ENCODE measurements around the gene PRKAB2.

Gene PRKAB2

DNA sequence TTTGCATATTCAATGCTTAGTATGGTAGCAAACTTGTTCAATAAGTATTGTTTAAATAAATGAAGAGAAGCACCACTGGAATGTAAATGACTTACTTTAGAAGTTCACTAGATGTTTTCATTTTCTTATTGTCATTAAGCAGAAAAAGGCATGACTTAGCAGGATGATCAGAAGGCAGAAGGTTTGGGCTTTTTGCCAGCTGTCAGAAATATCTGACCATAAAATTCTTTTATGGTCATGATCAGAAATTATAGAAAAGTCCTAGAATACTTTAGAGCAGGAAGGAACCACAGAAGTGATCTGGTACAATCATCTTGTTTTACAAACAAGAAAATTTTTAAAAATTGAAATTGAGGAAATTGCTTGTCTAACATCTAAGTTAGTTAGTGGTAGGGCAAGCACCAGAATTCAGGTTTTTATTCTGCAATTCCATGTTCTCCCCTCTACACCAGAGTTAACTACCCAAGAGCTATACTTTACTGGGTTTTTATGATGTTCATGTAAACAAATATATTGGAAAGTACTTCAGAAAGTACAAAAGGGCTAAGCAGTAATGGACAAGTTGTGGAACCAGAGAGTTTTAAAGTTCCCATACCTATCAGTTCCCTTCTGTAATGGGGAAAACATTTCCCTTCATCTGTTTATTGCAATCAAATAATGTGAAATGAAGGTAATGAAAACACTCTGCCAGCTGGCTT lies 42.7 kb upstream of the PRKAB2 start:
- no peak overlapping the region for H3K27ac ChIP-seq (ENCODE audit: poor library complexity, severe bottlenecking)
- H3K4me3 ChIP-seq (ENCODE audit: severe bottlenecking) = no peak overlapping the region
- no peak for ATAC-seq (ENCODE audit: low read depth)
- no peaks in the 10 kb centered on the region for H3K9me3 ChIP-seq (ENCODE audit: severe bottlenecking)
- TF ChIP-seq, protein P1, sequence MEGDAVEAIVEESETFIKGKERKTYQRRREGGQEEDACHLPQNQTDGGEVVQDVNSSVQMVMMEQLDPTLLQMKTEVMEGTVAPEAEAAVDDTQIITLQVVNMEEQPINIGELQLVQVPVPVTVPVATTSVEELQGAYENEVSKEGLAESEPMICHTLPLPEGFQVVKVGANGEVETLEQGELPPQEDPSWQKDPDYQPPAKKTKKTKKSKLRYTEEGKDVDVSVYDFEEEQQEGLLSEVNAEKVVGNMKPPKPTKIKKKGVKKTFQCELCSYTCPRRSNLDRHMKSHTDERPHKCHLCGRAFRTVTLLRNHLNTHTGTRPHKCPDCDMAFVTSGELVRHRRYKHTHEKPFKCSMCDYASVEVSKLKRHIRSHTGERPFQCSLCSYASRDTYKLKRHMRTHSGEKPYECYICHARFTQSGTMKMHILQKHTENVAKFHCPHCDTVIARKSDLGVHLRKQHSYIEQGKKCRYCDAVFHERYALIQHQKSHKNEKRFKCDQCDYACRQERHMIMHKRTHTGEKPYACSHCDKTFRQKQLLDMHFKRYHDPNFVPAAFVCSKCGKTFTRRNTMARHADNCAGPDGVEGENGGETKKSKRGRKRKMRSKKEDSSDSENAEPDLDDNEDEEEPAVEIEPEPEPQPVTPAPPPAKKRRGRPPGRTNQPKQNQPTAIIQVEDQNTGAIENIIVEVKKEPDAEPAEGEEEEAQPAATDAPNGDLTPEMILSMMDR (IDR thresholded peaks at IDR 0.05; ENCODE audit: poor library complexity, severe bottlenecking) = no peak
- no peak for DNase-seq (ENCODE audit: low spot score)
- H3K27me3 ChIP-seq (ENCODE audit: insufficient read depth, poor library complexity, severe bottlenecking) = no peaks in the 10 kb centered on the region
- H3K4me1 ChIP-seq (ENCODE audit: insufficient read depth, poor library complexity, severe bottlenecking) = no peaks in the 10 kb centered on the region
- H3K36me3 ChIP-seq (ENCODE audit: low read depth) = no peaks in the 10 kb centered on the region

- Histone ChIP-seq H3K27me3 (ENCODE audit: insufficient read depth, poor library complexity, severe bottlenecking) (no peaks in the 10 kb centered on the region), H3K9me3 (ENCODE audit: severe bottlenecking) (no peaks in the 10 kb centered on the region), H3K36me3 (ENCODE audit: low read depth) (no peaks in the 10 kb centered on the region), H3K4me1 (ENCODE audit: insufficient read depth, poor library complexity, severe bottlenecking) (no peaks in the 10 kb centered on the region), H3K4me3 (ENCODE audit: severe bottlenecking) (no peak overlapping the region), H3K27ac (ENCODE audit: poor library complexity, severe bottlenecking) (no peak overlapping the region)
- no peak for DNase-seq (ENCODE audit: low spot score)
- TF ChIP-seq, protein P1 (IDR thresholded peaks at IDR 0.05; ENCODE audit: poor library complexity, severe bottlenecking) = no peak
- ATAC-seq (ENCODE audit: low read depth) = no peak
Observed at GRCh38 chr1:147214325-147214724, 42.1 kb upstream of the PRKAB2 start.

- ATAC-seq (ENCODE audit: low read depth) (no peak), DNase-seq (ENCODE audit: low spot score) (no peak)
- TF ChIP-seq, protein P1 (IDR thresholded peaks at IDR 0.05; ENCODE audit: poor library complexity, severe bottlenecking) = no peak
- Histone ChIP-seq H3K27ac (ENCODE audit: poor library complexity, severe bottlenecking) (no peak overlapping the region), H3K9me3 (ENCODE audit: severe bottlenecking) (no peaks in the 10 kb centered on the region), H3K4me1 (ENCODE audit: insufficient read depth, poor library complexity, severe bottlenecking) (no peaks in the 10 kb centered on the region), H3K4me3 (ENCODE audit: severe bottlenecking) (no peak overlapping the region), H3K27me3 (ENCODE audit: insufficient read depth, poor library complexity, severe bottlenecking) (no peaks in the 10 kb centered on the region), H3K36me3 (ENCODE audit: low read depth) (no peaks in the 10 kb centered on the region)
Observed at GRCh38 chr1:147213271-147213670, 41.0 kb upstream of the PRKAB2 start.

- Histone ChIP-seq H3K27ac (ENCODE audit: poor library complexity, severe bottlenecking) (no peak overlapping the region), H3K4me3 (ENCODE audit: severe bottlenecking) (no peak overlapping the region), H3K27me3 (ENCODE audit: insufficient read depth, poor library complexity, severe bottlenecking) (no peaks in the 10 kb centered on the region), H3K36me3 (ENCODE audit: low read depth) (no peaks in the 10 kb centered on the region), H3K9me3 (ENCODE audit: severe bottlenecking) (no peaks in the 10 kb centered on the region), H3K4me1 (ENCODE audit: insufficient read depth, poor library complexity, severe bottlenecking) (no peaks in the 10 kb centered on the region)
- TF ChIP-seq, protein P1 (IDR thresholded peaks at IDR 0.05; ENCODE audit: poor library complexity, severe bottlenecking) = no peak
- no peak for ATAC-seq (ENCODE audit: low read depth)
- no peak for DNase-seq (ENCODE audit: low spot score)
Observed at GRCh38 chr1:147211577-147211976, 39.3 kb upstream of the PRKAB2 start.

- H3K36me3 ChIP-seq (ENCODE audit: low read depth) = no peaks in the 10 kb centered on the region
- DNase-seq (ENCODE audit: low spot score) (no peak), ATAC-seq (ENCODE audit: low read depth) (no peak)
- H3K27me3 ChIP-seq (ENCODE audit: insufficient read depth, poor library complexity, severe bottlenecking) = no peaks in the 10 kb centered on the region
- no peak overlapping the region for H3K27ac ChIP-seq (ENCODE audit: poor library complexity, severe bottlenecking)
- no peaks in the 10 kb centered on the region for H3K4me1 ChIP-seq (ENCODE audit: insufficient read depth, poor library complexity, severe bottlenecking)
- no peaks in the 10 kb centered on the region for H3K9me3 ChIP-seq (ENCODE audit: severe bottlenecking)
- TF ChIP-seq, protein P1 (IDR thresholded peaks at IDR 0.05; ENCODE audit: poor library complexity, severe bottlenecking) = no peak
- no peak overlapping the region for H3K4me3 ChIP-seq (ENCODE audit: severe bottlenecking)
Observed at GRCh38 chr1:147210987-147211386, 38.7 kb upstream of the PRKAB2 start.

Data from RWPE2 (cell line).